Activated gamma-delta T cell treated with anti-CD3 and anti-CD28 coated beads, Interleukin-2, amount 50 U/mL, for 16 hours (primary cell): ENCODE measurements around the gene PARD3.
"Not testable (repeated sequence)": the region's sequence is repeated elsewhere in the genome, so short reads cannot be mapped to it uniquely, and the experiment has no call there.

Experiments
- DNase-seq: peaks from one replicate; pipeline ENCODE4 v3.0.0-alpha.2; 2020; ENCODE audit warnings: low read depth

PARD3 gene

DNA sequence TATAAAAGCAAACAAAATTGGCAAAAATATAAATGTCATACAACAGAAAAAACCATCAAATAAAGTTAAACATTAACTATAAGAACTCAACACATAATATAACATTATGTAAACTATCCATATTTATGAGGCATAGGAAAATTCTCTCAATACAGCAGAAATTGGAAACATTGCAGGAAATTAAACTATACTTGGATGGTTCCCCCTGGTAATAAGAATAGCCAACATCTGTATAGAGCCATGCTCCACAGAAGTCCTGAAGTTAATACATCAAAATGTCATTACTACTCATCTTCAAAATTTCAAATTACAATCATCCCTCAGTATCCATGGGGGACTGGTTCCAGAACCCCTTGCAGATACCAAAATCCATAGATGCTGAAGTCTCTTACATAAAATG, 350.5 kb downstream of the PARD3 start:
- no peak for DNase-seq

DNA sequence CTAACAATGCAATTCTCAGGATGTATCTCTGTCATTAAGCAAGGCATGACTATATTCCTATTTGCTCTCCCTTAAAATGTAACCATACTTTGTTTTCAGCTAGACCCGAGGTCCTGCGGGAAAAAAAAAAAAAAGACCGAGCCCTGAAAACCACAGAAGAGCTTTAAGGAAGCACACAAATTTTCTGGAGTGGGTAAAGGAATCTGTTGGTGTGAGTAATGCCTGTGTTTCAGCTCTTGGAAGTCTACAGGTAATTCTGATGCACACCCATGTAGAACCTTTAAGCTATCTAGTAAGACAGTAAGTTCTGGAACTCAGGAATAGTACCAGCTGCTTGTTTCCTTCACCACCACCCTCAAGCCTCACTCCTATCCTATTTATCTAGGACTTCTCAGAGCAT, 351.1 kb downstream of the PARD3 start:
- DNase-seq, result no peak

DNA sequence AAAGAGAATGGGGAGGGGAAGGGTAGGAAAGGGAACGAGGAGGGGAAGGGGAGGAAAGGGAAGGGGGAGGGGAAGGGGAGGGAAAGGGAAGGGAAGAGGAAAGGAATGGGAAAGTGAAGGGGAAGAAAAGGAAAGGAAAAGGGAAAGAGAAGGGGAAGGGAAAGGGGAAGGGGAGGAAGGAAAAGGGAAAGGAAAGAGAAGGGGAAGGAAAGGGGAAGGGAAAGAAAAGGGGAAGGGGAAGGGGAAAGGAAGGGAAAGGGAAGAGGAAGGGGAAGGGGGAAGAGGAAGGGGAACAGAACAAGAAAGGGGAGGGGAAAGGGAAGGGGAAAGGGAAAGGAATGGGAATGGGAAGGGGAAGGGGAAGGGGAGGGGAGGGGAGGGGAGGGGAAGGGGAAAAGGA, 352.1 kb downstream of the PARD3 start:
- DNase-seq, result no peak

DNA sequence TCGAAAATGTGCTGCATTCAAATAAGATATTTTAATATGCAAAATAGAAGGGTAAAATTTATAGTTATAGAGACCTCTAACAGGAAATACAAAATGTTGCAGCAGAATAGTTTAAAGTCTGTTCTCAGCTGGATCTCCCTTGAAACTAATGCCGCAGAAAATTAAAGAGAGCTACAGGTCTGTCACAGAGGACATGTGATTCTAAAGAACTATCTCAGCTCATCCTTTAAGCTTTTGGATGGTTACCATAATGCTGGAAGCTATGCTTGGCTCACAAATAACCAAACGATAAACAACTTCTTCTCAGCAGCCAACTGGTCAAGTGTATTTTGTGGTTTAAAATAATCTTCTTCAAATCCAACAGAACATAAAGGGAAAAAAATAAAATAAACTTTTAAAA, 353.0 kb downstream of the PARD3 start:
- no peak for DNase-seq

DNA sequence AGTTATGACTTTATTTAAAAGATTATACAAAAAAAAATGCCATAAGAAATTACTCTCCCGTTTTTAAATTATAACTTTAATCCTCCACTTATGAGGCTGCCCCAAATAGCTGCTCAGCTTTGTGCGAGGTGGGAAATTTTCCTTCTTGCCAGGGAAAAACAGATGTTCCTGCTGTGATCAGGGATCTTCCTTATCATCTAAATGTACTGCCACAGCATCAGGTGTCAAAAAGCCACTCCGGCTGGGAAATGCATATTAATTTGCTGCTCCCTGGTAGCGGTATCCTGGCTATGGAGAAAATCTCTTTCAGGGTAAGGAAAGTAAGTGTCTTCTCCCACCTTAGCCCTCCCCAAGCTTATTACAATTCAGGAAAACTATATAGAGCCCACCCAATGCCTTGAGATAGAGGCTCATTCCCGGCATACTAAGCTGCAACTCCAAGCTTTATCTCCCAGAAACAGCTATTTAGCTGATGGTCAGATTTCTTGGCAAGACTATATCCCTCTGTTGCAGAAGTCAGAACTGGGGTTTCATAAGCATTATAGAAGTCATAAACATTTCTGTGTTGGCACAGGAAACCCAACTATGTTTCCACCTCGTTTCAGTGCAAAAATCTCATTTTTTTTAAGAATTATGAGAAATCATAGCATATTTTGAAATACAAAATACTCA, 360.4 kb downstream of the PARD3 start:
- no peak for DNase-seq

DNA sequence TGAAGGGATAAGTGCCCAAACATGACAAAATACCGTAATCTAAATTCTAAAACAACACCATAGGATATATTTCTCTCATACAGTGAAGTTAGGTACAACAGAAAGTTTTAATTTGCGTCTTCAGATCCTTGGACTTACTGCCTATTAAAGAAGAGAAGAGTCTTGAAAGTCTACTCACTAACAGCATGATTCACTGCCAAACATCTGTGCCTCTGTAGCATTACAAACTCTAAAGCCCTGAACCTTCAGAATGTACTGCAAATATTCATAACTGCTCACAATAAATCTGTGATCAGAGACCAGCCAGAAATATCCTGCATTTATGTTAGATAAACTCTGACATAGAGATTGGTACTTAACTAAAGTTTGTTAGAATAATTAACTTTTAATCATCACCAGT, 365.3 kb downstream of the PARD3 start:
- DNase-seq, result no peak

DNA sequence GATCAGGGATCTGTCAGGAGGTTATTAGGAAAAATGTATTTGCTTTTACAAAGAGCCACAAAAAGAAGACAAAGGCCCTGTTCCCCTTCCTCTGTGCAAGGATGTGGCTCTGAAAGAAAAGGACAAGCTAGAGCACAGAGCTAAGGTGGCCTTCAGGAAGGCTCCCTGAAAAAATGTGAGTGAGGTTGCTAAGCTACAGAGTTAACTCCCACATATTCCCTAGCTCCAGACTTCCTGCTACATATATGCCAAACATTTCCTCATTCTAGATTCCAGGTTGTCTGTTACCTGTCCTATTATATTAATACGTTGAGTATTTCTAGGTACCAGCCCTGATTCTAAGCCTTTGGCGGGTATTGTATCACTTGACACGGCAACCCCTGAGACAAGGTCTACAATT, 369.0 kb downstream of the PARD3 start:
- DNase-seq, result no peak

DNA sequence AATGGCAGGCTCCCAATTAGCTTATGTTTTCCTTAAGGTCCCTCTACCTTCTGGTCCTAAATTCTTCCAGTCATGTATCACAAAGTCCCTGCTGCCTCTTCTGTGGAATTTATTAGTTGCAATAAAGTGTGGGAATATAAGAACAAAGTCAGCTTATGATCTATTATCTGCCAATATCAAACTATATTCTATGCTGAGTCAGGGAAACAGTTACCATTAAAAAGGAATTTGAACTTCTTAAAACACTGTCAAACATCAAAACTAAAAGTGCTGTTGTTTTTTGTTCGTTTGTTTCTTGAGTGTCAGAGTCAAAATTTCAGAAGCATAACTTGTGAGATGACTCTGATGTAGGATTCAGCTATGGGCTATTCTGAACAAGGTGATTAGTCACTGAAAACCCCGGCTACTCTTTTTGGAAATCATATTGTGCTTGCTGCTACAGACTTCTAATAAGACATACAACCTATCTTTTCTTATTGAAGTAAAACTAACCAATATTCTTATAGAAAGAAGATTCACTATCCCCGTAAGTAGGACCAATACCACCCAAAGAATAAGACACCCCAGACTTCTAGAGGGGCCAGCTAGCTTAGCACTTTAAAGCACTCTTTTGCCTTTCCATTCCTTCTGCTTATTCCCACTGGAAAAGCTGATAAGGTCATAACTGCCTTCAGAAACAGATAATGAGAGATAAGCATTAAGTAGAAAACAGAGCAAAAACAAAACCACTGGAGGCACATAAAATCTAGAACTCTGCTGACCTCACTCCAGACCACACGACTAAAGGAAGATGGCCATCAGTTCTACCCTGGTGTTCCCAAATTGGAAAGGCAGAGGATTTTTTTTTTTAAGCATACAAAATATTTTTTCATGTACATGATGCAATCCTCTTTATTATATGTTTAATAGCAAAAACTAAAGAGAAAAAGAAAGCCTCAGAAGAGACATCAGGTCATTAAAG, 370.6 kb downstream of the PARD3 start:
- DNase-seq, result no peak

DNA sequence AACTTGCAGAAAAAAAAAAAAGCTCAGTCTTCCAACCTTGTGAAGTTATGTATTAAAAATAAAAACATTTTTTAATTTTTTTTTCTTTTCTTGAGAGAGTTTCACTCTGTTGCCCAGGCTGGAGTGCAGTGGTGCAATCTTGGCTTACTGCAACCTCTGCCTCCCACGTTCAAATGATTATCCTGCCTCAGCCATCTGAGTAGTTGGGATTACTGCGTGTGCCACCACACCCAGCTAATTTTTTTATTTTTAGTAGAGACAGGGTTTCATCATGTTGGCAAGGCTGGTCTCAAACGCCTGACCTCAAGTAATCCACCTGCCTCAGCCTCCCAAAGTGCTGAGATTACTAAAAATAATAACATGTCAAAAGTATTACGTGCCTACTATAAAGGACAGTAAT, 375.7 kb downstream of the PARD3 start:
- not testable (repeated sequence) for DNase-seq

DNA sequence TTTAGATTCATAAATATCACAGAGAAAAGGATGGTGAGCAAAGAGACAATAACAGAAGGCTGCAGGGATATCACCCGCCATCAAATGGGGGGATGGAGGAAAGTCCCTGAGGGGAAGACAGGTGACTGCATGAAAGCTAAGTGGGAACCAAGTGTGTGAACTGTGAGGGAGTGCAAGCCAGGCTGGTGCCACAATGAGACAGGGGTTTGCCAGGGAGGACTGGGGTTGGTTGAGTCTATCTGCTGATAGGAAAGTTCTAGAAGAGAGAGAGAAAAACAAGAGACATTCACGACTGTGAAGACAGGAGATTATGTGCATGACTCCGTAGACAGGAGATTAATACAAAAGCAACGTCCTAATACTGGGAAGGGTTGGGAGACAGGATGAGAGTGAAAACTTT, 376.4 kb downstream of the PARD3 start:
- DNase-seq, result no peak

DNA sequence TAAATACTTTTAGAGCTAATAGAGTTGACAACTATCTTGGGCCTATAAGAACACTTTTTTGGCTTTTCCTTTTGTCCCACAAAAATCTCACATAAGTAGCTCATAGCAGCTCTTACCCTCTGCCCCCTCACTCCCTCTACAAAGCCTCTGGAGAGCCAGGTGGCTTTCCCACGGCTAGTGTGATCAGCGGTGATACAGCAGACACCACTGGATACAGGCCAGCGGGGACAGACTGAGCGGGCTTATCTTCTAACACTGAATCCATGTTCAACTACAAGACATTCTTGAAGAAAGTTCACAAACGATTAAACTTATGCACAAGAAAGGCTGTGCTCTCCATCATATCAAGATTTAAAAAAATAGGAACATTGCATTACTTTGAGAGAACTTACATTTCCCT, 377.2 kb downstream of the PARD3 start:
- DNase-seq, result no peak

DNA sequence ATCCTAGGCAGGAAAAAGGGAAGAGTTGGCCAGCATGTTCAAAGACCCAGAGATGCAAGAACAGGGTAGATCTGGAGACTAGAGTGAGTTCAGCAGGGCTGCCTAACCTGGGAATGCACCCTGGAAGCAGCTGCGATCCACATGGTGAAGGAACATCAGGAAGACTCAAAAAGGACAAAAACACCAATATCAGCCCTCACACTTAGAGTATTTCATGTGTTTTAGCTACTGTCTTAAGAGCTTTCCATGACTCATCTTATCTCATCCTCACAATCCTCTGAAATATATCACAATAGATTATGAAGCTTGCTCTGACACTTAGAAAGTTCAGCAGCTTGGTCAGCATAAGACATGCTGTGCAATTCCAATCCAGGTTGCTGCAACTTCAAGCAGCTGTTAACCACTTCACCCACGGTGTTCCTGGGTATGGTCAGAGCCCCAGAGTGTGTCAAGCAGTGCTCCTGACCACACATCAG, 380.9 kb downstream of the PARD3 start:
- DNase-seq, result no peak

DNA sequence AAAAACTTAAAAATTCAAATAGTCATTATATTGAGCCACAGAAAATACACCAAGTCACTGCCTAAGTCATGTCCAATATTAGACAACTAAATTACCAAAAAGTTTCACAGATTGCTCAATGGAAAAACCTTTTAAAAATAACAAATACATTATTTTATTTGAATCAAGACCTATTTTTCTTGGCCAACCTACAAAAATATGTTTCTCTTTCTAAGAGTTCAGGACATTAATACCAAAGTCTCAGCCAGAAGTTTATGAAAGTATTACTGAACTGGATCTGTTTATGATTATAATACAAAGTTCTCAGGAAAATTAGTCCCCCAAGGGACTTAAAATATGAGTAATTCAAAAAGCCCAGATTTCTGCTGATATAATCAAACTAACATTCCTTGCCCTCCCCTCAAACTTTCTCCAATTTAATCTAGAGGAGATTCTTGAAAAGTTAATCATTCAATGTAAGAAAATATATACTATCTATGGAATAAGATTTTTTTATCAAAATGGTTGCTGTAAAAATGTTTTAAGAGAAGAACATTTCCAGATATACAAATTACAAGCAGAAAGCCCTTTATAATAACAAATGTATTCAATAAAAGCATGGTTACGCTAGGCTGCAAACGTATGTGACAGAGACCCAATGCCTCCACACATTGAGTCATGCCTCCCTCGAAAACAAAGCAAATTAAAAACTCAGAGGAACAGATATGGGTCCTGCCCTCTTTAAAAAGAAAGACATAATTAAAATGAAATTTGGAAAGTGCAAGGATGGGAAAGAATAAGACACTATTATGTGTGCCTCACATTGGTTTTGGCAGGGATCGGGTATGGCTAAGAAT, 381.6 kb downstream of the PARD3 start:
- DNase-seq, result no peak

DNA sequence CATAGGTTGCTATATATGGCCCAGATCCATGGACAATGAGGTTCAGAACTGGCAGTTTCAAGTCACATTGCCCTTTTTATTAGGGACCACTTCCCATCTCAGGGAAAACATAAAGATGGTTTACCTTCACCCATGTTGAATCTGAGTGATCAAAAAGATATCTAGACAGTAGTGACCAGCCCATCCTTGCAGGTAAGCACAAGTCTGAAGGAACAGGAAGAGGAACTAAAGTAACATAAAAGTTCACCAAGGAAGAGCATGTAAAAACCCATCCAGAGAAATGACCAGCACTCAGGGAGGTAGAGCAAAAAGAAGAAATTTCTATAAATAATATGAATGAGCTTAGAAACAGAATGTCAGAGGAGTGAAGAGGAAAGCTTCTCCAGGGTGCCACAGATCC, 382.5 kb downstream of the PARD3 start:
- DNase-seq, result no peak

DNA sequence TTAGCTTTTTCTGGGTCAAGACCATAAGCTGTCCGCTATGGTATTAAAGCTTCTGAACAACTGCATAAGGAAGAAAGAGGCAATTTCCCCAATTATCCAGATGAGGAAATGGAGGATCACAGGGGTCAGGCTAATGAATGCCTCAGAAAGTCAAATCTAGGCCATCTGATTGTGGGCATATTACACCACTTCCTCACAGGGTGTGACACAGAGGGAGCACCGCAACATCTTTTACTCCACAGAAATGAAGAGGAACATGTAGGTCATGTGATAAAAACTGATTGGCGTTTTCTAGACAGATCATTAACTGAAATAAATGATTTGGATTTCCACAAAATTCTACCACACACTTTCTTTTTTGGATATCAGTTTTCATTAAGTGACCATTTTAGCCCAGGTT, 384.4 kb downstream of the PARD3 start:
- DNase-seq, result no peak

DNA sequence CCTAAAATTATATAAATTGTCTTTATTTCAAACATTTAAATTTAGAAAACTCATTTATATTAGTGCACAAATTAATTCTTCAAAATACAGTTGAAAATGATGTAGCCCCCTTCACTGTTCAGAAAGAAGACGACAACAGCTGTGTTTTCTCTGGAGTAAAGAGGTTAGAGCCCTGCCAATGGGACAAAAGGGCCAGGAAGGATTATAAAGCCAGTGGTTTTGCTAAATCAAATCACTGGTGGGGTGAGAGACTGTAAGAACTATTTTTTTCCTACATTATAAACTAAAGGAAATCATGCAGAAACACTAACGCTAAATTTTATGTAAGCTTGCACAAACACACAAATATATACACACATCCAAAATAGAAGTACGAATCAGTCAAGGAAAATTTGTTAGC, 386.6 kb downstream of the PARD3 start:
- DNase-seq, result no peak

DNA sequence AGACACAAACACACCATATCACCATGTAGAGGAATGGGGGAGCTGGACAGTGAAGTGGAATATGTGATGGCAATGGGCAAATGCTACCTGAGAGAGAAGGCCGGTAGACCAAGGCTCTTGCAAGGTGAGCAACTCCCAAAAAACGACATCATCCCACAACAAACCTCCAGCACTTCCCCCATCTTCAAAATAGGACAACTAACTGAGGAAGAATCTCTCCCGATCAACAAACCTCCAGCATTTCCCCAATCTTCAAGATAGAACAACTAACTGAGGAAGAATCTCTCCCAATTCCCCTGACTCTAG, 387.2 kb downstream of the PARD3 start:
- no peak for DNase-seq

DNA sequence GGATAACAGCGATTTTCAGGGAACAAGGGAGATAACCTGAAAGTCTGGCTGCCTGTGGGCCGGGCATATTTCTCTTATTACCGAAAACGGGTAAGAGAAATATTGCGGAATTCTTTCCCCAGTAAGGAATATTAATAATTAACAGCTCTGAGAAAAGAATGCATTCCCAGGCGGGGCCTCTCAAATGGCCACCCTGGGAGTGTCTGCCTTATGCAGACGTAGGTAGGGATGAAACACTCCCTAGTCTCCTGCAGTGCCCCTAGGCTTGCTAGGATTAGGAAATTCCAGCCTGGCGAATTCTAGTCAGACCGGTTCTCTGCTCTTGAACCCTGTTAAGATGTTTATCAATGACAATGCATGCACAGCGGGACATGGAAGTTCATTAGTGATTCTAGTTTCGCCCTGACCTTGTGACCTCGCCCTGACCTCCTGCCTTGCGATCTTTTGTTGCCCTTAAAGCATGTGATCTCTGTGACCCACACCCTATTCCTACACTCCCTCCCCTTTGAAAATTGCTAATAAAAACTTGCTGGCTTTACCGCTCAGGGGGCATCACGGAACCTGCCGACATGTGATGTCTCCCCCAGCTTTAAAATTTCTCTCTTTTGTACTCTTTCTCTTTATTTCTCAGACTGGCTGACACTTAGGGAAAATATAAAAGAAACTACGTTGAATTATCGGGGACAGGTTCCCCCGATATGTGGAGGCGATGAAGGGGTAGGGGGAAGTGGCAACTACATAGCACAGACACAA, 387.8 kb downstream of the PARD3 start:
- not testable (repeated sequence) for DNase-seq

DNA sequence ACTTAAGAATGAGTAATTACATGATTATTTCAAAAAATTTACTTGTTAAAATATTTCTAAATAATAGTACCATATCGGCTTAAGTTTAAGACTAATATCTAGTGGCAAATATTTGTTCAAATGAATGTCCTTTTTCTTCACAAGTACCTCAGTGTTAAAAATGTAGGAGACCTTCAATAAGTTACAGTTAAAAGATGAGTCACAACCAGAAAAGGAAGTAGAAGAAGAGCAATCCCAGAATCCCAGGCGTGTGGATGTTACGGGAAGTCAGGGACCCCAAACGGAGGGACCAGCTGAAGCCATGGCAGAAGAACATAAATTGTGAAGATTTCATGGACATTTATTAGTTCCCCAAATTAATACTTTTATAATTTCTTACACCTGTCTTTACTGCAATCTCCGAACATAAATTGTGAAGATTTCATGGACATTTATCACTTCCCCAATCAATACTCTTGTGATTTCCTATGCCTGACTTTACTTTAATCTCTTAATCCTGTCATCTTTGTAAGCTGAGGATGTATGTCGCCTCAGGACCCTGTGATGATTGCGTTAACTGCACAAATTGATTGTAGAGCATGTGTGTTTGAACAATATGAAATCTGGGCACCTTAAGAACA, 388.4 kb downstream of the PARD3 start:
- DNase-seq, result not testable (repeated sequence)

DNA sequence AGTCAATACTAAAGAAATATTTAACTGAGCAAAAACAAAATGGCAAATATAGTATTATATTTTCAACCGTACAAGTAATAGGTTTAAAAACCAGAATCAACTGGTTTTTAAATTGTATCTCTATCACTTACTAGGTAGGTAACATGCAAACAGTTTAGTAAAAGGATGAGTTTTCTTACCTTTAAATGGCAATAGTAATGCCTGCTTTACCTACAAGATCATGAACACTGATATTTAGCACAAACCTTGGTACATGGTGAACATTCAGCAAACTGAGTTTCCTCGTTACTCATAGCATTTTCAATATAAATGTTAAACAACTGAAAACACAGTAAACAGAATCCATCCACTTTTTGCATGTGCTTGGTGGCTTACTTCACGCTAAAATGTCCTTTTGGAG, 389.1 kb downstream of the PARD3 start:
- no peak for DNase-seq
